ENCODE data around the gene SS18.

DNA sequence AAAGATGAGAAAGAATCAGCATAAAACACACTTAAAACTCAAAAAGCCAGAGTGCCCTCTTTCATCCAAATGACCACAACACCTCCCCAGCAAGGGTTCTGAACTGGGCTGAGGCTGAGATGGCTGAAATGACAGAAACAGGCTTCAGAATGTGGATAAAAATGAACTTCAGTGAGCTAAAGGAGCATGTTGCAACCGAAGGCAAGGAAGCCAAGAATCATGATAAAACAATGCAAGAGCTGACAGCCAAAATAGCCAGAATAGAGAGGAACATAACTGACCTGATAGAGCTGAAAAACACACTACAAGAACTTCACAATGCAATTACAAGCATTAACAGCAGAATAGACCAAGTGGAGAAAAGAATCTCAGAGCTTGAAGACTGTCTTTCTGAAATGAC, 31.1 kb upstream of the SS18 start:
- TF ChIP-seq, protein P1, sequence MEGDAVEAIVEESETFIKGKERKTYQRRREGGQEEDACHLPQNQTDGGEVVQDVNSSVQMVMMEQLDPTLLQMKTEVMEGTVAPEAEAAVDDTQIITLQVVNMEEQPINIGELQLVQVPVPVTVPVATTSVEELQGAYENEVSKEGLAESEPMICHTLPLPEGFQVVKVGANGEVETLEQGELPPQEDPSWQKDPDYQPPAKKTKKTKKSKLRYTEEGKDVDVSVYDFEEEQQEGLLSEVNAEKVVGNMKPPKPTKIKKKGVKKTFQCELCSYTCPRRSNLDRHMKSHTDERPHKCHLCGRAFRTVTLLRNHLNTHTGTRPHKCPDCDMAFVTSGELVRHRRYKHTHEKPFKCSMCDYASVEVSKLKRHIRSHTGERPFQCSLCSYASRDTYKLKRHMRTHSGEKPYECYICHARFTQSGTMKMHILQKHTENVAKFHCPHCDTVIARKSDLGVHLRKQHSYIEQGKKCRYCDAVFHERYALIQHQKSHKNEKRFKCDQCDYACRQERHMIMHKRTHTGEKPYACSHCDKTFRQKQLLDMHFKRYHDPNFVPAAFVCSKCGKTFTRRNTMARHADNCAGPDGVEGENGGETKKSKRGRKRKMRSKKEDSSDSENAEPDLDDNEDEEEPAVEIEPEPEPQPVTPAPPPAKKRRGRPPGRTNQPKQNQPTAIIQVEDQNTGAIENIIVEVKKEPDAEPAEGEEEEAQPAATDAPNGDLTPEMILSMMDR (IDR thresholded peaks at IDR 0.05; ENCODE audit: low read depth, low read length), result no peak
- TF ChIP-seq EZH2phosphoT487 (IDR thresholded peaks at IDR 0.05; ENCODE audit: low read depth), result no peak

Data from OCI-LY3 (cell line).